Inferior parietal cortex (tissue), 1 donor: ENCODE measurements around the gene SLC25A45.
A peak's percentile ranks its signal among the peaks of the same experiment; 100 is the strongest.
"Not testable (repeated sequence)": the region's sequence is repeated elsewhere in the genome, so short reads cannot be mapped to it uniquely, and the experiment has no call there.

Experiments
- DNase-seq: peaks from one replicate; pipeline ENCODE4 v3.0.0-alpha.2; 2016; ENCODE audit errors: extremely low spot score

SLC25A45 gene

DNA sequence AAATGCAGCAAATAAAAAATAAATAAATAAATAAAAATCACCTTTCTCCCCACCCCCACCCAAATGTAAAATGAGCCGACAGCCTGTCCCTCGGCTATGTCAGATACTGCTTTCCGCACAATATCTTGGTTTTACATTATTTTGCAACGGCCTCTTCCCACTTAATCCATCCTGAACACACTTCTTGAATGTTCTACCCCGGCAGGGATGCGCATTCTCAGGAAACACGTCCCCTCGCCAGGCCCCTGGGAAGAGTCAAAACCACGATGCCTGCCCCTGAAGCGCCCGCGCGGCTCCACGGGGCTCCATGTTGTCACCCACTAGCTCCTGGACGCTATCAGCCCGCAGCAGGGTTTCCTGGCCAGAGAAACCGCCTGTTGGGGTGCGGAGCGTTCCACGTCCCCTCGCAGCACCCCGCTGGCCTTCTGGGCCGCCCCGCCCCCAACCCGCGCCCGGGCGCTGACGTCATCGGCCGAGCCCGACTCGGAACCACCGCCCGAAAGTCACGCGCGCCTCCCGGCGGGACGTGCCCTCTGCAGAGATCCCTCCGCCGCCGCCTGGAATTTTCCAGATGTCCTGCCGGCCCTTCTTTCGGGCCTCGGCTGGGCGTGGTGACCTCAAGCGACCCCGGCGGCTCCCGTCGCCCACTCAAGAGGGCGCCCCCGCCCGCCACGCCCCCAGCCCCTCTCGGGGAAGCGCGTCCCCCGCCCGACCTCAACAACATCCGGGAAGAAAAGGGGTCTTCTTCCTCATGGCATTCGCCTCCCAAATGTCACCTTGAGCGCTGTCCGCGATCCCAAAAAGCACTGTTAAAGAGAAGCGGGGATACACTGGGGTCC is 39.6 kb upstream of the SLC25A45 start:
- peak; percentile 95 for DNase-seq

DNA sequence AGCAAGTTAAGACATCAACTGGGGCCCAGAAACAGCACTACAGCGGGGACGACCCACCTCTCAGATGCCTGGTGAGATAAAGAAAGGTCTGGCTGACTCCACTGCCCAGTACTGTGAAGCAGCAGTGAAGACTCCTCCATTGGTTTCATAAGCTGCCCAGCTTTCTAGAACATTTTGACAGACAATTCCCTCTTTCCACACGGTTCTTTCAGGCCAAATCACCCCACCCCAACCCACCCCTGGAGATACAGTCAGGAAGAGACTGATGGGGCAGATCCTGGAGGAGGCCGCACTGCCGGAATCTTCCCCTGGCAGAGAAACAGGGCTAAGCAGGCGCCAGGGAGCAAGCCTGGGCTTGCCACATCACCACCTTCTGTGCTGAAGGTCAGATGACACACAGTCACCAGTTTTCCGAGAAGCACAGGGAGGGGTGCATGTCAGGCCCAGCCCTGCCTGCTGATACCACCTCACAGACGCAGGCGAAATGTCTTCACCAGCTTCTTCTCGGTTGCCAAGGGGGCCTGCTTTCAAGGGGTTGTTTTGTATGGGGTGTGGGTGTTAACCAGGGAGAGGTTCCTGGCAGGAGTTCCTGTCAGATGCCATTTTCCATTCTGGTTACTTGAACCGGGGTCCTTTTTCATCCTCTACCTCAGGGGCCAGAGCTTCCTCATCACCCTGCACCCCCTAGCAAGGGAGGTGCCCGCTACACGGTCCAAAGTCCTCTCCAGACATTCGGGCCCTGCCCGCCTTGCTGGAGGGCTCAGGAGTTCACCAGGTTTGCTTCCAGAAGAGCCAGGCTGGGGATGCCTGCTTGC is 38.7 kb upstream of the SLC25A45 start:
- peak; percentile 85 for DNase-seq

DNA sequence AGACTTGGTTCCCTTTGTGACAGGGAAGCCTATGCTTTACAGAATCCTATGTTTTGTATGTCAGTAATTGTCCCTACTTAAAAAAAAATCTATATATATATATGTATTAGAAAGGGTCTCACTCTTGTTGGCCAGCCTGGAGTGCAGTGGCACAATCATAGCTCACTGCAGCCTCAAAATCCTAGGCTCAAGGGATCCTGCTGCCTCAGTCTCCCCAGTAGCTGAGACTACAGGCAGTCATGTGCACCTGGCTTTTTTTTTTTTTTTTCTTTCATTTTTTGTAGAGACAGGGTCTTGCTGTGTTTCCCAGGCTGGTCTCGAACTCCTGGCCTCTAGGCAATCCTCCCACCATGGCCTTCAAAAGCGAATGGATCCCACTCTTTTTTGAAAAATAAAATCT is 38.1 kb upstream of the SLC25A45 start:
- DNase-seq = no peak

DNA sequence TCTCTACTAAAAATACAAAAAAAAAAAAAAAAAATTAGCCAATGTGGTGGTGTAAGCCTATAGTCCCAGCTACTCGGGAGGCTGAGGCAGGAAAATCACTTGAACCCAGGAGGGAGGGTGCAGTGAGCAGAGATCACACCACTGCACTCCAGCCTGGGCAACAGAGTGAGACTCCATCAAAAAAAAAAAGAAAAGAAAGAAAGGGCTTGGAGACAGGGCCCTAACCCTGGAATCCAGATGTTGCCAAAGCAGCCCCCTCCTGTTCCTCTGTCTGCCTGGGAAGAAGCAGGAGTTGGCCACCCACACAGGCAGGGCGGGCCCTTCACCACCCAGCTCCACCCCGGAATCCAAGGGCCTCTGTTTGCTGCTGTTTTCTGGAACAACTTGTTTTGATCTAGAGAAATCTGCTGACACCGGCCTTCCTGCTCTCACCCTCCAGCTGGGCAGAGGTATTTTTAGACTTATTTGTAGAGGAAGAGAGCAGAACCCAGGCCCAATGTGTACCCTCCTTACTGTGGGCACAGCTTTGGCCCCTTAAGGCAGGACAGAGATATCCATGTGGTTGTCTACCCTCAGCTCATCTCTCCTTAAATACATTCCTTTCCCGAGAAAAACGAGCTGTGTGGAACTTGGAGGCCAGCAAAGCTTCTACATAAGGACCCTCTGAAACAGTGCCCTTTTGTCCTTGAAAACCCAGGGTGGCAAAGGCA is 37.5 kb upstream of the SLC25A45 start:
- peak; percentile 89 for DNase-seq

DNA sequence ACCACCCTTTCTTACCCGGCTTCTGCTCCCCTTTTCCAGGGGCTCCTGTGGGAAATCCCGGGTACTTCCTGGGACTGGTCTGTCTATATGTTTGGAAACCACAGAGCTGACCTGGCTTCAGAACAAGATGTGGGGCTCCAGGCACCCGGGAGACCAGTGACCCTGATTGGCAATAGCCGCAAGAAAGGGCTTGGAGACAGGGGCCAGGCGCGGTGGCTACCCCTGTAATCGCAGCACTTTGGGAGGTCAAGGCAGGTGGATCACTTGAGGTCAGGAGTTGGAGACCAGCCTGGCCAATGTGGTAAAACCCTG is 37.0 kb upstream of the SLC25A45 start:
- no peak for DNase-seq

DNA sequence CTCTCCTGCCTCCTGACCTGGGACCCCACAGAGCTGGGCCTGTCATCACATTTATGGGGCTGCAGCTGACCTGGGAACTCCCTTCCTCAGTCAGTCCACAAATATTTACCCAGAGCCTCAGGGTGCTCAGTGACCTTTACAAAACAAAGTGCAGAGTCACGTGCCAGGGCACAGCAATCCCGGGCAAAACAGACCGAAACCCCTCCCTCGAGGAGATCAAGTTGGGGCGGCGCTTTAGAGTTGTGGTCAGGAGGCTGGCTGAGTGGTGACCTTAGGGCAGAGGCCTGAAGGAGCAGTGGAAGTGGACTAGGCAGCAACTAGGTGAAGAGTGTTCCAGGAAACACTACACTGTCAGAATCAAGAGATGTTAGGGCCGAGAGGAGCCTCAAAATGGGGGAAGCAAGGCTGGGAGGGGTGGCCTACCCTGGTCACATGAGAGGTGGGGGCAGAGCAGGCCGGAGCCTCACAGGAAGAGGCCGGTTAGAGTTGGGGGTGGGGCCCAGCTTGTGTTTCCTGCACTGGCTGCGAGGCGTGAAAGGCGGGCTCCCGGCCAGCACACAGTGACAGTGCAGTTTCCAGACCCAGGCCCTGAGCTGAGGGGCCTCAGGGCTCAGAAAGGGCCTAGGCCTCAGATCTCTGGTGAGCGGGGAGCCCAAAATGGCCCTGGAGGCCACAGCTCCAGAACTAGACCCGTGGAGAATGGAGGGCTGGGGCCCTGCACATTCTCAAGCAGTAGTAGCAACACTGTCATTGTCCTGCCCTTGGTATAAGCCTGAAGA is 36.4 kb upstream of the SLC25A45 start:
- peak; percentile 88 for DNase-seq

DNA sequence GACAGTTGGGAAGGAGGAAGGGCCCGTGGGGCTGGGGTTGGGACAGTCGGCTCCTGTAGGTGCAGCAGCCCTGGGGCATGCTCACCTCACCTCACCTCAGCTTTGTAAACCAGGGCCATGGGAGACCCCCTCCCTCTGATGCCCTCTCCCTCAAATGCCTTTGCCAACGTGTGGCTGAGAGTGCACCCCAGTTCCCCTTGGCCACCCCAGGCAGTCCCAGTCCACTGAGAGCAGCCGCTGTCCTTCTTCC is 35.9 kb upstream of the SLC25A45 start:
- no peak for DNase-seq

DNA sequence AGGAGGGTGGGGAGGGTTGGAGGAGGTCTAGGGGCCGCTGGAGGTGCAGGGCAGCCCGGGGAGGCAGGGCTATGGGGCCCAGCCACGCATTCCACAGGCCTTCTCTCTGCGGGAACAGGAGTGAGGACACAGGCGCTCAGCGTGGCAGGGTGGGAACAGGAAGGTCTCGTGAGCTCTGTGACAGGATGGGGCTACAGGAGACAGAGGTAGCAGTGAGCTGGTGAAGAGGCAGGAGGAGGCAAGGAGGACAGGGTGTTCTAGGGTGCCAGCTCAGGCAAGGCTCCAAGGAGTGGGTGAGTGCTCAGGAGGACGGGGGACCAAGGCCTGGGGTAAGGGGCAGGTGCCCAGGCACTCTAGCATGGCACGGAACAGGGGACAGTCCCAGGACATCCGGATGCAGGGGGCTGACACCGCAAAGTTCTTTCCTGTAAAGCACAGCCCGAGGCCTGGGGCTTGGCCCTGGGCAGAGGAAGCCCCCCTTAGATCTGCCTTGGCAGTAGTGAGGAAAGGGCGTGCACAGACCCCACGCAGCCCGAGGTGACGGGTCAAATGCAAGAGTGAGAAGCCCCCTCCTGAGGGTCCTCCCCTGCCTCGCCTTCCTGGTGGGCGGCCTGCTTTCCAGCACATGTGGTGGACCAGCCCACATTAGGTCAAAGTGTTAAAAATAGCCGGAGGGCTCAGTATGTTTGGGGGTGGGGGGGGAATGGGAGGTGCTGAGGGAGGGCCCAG is 35.4 kb upstream of the SLC25A45 start:
- DNase-seq = no peak

DNA sequence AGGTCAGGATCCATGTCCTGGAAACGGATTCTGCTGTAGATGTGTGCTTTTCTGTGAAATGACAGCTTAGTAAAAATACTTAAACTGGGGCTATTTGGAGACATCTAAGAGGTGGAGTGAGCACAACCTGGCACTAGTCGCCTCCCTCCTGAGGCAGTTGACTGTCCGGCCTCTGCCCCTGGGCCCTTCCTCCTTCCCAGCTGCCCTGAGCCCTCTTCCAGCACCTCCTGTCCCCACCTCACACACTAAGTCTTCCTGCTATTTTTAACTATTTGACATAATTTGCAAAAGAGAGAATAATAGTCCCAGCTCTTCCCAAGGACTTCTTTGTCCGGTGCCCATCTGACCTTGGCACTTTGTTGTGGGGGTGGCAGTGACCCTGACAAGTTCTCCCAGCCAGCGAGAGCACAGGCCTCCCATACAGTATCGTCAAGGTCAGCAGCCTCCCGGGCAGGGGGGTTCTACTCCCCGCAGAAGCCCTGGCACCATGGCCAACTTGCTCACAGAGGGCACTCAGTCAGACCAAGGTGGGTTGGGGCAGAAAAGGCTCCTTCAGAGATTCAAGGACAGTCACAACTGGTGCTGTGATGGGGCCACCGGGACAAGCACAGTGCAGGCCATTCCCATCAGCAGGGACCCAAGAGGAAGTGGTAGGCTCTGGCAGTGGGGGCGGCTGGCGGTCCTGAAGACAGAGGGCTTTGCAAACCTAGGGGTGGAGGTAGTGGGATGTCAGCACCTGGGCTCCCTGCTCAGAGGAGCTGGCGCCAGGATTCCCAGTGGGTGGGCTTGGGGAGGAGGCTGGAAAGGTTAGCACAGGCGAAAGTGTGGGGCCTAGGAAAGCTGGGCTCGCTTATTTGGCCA is 34.6 kb upstream of the SLC25A45 start:
- no peak for DNase-seq

DNA sequence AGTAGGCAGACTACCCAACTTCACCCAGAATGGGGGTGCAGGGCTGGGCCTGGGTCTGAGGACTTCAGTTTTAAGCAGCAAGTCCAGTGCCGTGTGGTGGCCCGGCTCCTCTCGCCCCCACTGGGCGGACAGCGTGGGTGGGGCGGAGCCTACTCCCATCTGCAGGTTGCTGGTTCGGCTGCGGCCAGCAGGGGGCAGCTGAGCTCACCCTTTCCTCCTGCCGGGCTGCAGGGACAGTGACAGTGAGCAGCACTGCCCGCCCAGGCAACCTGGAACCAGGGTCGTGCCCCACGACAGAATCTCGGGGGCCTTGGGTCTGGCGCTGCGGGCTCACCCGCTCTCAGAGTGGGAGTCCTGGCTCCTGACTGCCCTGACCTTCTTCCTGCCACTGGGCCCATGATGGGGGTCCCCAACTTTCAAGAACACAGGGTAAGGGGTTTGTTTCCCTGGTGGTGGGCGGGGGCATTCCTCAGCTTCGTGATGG is 33.9 kb upstream of the SLC25A45 start:
- DNase-seq = peak; percentile 93

DNA sequence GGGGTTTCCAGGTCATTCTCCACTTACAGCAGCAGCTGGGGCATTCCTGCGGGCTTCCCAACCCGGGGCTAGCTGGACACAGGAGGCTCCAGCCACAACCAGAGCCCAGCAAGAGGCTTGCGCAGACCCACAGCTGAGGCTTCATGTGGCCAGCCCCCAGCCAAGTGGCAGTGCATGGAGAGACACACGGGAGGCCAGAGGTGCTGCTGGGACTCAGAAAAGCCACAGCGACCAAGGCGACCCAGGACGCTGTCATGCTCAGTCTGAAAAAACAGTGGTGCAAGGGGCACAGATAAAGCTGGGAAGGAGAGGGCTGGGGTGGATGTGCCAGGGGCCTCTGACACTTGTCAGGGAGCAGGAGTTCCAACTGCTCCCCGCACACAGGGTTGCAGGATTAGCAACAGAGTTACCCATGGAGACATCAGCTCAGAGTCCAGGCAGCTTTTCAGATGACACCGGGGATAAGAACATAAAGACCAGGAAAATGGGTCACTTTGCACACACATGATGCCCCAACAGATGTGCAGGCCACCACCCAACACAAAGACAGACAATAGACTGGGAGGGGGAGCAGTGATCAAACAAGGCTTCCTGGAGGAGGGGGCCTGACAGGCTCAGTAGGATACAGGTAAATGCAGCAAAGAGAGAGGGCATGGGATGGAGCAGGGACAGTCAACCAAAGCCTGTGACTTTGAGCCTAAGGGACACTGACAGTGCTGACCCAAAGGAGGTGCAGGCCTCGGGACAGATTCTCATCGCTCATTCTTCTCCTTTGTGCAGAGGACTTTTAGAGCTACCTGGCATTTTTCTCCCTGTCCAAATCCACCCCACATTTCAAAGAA is 33.3 kb upstream of the SLC25A45 start:
- DNase-seq = no peak

DNA sequence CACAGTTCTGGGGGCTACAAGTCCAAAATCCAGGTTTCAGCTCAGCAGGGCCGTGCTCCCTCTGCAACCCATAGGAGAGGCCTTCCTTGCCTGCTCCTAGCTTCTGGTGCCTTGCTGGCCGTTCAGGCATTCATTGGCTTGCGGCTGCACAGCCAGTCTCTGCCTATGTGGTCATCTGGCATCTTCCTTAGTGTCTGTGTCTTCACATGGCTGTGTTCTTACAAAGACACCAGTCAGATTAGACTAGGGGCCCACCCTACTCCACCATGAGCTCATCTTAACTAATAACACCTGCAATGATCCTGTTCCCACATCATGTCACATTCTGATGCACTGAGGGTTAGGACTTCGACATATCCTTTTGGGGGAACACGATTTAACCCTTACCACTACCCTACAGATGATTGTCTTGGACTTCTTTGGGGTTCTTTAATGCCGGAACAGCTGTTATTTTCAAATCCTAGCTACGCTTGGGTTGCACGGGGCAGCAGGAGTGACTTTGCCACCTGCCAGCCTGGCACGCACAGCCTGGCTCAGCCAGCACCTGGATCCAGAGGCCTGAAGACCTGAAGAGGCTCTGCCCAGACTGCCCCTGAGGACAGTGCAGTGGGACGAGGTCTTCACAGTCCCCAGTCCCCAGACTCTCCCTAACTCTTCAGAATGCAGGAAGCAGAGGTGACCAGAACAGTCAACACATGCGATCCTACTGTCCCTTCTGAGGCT is 32.5 kb upstream of the SLC25A45 start:
- DNase-seq = no peak

DNA sequence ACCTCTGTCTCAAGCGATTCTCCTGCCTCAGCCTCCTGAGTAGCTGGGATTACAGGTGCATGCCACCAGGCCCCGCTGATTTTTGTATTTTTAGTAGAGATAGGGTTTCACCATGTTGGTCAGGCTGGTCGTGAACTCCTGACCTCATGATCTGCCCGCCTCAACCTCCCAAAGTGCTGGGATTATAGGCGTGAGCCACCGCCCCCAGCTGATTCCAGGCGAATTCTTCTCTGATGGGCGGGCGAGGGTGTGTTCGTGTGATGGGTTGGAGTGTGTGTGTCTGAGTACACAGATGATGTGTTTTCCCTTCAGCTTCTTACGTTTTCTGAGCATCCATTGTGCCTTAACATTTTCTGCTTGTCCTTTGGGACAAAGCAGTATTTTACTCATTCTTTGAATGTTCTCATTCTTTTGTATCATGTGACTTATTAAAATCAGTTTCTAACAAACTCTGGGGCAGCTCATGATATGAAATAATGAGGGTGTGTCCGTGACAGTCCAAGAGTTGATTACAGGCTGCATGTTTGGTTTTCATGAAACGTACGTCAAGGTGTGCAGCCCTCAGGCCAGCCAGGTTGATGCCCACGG is 30.7 kb upstream of the SLC25A45 start:
- DNase-seq = not testable (repeated sequence)

DNA sequence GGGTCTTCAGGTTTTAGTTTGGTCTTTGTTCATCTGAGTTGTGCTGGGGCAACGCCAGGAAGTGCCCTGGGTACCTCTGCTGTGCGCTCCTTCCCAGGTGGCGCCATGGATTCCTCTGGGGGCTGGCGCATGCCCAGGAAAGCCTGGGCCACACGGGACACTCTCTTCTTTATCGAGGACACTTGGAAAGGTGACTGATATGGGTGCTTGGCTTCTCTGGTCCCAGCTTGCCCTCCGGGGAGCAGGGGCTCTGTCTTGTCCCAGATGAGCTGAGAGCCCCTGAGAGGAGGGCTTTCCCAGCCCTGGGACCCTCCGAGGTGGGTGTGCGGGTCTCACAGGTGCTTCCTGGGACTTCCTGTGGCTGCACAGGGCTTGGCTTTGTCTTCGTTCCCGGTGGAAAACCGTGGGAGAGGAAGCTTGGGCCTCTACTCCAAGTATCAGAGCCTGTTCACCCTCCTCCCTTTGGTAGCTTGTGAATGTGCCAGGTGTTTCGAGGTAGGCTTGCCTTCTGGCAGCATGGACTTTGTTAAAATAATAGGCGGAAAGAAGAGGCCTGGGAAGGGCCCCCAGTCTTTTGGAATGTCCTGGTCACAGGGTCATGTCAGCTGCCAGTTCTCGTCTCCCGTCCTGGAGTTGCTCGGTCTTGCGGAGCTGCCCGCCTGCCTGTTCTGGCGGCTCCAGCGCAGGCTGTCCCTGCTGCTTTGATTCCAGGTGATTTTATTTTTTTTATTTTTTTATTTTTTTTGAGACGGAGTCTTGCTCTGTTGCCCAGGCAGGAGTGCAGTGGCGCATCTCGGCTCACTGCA is 30.0 kb upstream of the SLC25A45 start:
- no peak for DNase-seq

DNA sequence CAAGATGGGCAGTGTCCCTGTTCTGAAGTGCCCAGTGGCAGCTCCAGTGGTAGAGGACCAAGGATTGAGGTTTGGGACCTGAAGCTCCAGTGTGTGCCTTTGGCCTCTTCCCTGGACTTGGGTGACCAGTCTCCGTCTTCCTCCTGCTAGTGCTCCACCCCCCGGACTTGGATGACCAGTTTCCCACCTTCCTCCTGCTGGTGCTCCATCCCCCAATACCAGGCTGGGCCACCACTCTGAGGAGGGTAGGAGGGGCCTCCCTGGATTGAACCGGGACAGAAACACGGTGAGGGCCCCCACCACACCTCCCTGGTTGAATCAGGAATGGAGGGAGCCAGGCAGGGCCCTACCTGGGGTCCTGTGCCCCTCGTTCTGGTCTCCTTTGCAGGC is 29.2 kb upstream of the SLC25A45 start:
- no peak for DNase-seq

DNA sequence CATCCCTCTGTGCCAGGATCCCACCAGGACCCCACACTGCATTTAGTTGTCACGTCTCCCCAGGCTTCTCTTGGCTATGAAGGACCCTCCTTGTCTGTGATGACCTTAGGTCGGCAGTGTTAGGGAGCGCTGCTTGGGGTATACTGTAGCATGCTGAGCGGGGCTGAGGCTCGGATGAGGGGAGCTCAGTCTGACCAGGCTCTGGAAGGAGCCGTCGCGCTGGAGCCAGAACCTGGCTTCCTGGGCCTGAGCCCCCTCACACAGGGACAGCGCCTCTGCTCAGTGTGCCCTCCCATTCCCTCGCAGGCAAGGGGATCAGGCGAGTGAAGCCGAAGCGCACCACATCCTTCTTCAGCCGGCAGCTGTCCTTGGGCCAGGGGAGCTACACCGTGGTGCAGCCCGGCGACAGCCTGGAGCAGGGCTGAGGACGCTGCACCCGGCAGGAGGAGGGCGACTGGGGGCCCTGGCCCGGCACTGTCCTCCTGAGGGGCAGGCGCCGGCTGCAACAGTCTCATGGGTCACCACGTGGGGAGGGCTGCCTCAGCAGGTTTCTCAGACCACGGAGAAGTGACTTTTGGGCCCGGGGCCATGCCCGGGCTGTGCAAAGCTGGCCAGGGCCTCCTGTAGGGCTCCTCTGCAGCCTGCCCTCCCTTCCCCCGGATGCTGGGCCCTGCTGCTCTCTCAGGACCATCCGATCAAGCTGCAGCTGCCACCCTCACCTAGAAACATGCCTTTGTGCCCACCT is 28.7 kb upstream of the SLC25A45 start:
- no peak for DNase-seq
